K562 (cell line): Measurements from ENCODE around the gene C1QBP. TPM values are rescaled to one million over a fixed set of nuclear protein-coding genes. Genes with fewer than 3 reads are reported as not detected.
A peak's percentile ranks its signal among the peaks of the same experiment; 100 is the strongest.

Experiments used
- ATF1 ChIP-seq, 2 experiments: fragments of 450-650 bp in 1 of 2; IDR thresholded peaks; 2 replicates each; pipeline ENCODE4 v1.6.1; 2016; ENCODE audit warnings: missing compliant biosample characterization in 1 of 2, missing genetic modification characterization in 1 of 2
- ATF7 ChIP-seq: fragments of 450-650 bp; IDR thresholded peaks from 2 replicates; pipeline ENCODE4 v1.7.1; 2014; ENCODE audit warnings: mild to moderate bottlenecking, moderate library complexity
- CREM ChIP-seq: IDR thresholded peaks from 2 replicates; pipeline ENCODE4 v1.6.1; 2014; ENCODE audit warnings: antibody characterized with exemption, low read depth
- EP400 ChIP-seq: fragments of 450-650 bp; IDR thresholded peaks from 2 replicates; pipeline ENCODE4 v1.6.1; 2017; ENCODE audit warnings: antibody characterized with exemption, mild to moderate bottlenecking, moderate library complexity
- FOXP1 ChIP-seq: sonication (generic); formaldehyde crosslinking; IDR thresholded peaks from 2 replicates; pipeline ENCODE4 v1.8.0; 2022; ENCODE audit warnings: mild to moderate bottlenecking, missing genetic modification reagents
- GTF2F1 ChIP-seq: IDR thresholded peaks from 2 replicates; pipeline ENCODE4 v1.6.1; 2011; ENCODE audit warnings: low read depth, low read length, improper control_type of control experiment
- HMGN3 ChIP-seq: IDR thresholded peaks from 2 replicates; pipeline ENCODE4 v1.6.1; 2011; ENCODE audit warnings: borderline replicate concordance, low read depth, mild to moderate bottlenecking, mixed read lengths, low read length; ENCODE audit not compliant: insufficient read length; ENCODE audit errors: extremely low read depth
- LCOR ChIP-seq: sonication (generic); formaldehyde crosslinking; IDR thresholded peaks from 2 replicates; pipeline ENCODE4 v1.8.0; 2022; ENCODE audit warnings: mild to moderate bottlenecking, missing genetic modification reagents
- MXI1 ChIP-seq: IDR thresholded peaks from 2 replicates; pipeline ENCODE4 v1.6.1; 2011; ENCODE audit warnings: low read depth, mild to moderate bottlenecking, improper control_type of control experiment, low read length
- NCOA6 ChIP-seq: fragments of 450-650 bp; IDR thresholded peaks from 2 replicates; pipeline ENCODE4 v1.6.1; 2017; ENCODE audit warnings: mild to moderate bottlenecking
- PHF20 ChIP-seq: fragments of 450-650 bp; IDR thresholded peaks from 2 replicates; pipeline ENCODE4 v1.6.1; 2018; ENCODE audit not compliant: partially characterized antibody
- POLR2B ChIP-seq: fragments of 450-650 bp; IDR thresholded peaks from 2 replicates; pipeline ENCODE4 v1.6.1; 2018; ENCODE audit warnings: low read depth; ENCODE audit not compliant: partially characterized antibody
- SIX5 ChIP-seq, 2 experiments: IDR thresholded peaks; 2 replicates each; pipeline ENCODE4 v1.6.1; 2011; ENCODE audit warnings: low read length in 2 of 2, borderline replicate concordance in 1 of 2, low read depth in 1 of 2, mild to moderate bottlenecking in 1 of 2, moderate library complexity in 1 of 2; ENCODE audit not compliant: insufficient read depth in 1 of 2
- SP1 ChIP-seq: sonication (generic); formaldehyde crosslinking; IDR thresholded peaks from 2 replicates; pipeline ENCODE4 v1.8.1; 2022; ENCODE audit warnings: mild to moderate bottlenecking, missing genetic modification reagents
- TAF1 ChIP-seq: IDR thresholded peaks from 2 replicates; pipeline ENCODE4 v1.6.1; 2011; ENCODE audit warnings: mild to moderate bottlenecking, low read length, moderate library complexity; ENCODE audit not compliant: insufficient read depth, control insufficient read depth, severe bottlenecking; ENCODE audit errors: extremely low read depth
- TAF9B ChIP-seq: fragments of 450-650 bp; IDR thresholded peaks from 2 replicates; pipeline ENCODE4 v1.6.1; 2018; ENCODE audit warnings: mild to moderate bottlenecking; ENCODE audit not compliant: partially characterized antibody
- TBP ChIP-seq: optimal IDR thresholded peaks from 2 replicates; pipeline ENCODE3; 2011; ENCODE audit warnings: low read depth, low read length, improper control_type of control experiment
- polyA plus RNA-seq, 8 experiments: library from polyadenylated mRNA; depleted of rRNA in 4 of 8; stranded (reverse) in 5 of 8; unstranded in 3 of 8; fragments of >200 nt; fragmentation: Nextera tagmentation in 2 of 8; fragmentation: Illumina TruSeq in 1 of 8; extraction: Ambion mirVana in 2 of 8; extraction: Trizol in 1 of 8; gene quantifications; 2 replicates each; pipeline versions ENCODE4 v1.2.1 to v1.2.3, GENCODE V29; 2011 to 2014; ENCODE audit warnings: inconsistent platforms in 1 of 8, missing spikeins in 1 of 8
- total RNA-seq, 7 experiments: library from RNA; depleted of rRNA in 6 of 7; stranded (reverse); fragments of >200 nt in 6 of 7; fragmentation: Illumina TruSeq in 2 of 7; extraction: Trizol in 2 of 7; gene quantifications; 2 replicates each; pipeline versions ENCODE4 v1.2.1 to v1.2.3, GENCODE V29; 2011 to 2021; ENCODE audit warnings: low replicate concordance in 1 of 7
- TF ChIP-seq, protein P1 (sequence below), 2 experiments: fragments of 450-650 bp; IDR thresholded peaks; 2 replicates each; pipeline ENCODE4 v1.6.1; 2018; ENCODE audit warnings: mild to moderate bottlenecking in 2 of 2, low read depth in 1 of 2; ENCODE audit not compliant: partially characterized antibody in 2 of 2
- TF ChIP-seq, protein P2 (sequence below): sonication (generic); formaldehyde crosslinking; IDR thresholded peaks from 2 replicates; pipeline ENCODE4 v1.8.1; 2023; ENCODE audit warnings: missing genetic modification reagents, mild to moderate bottlenecking, borderline replicate concordance

The C1QBP gene
- total and polyA plus RNA-seq, 9 of the 15 experiments (the other 6 are each of a cell fraction or from before 2014, with no cell fraction given): 90.7 to 665 (median 414) TPM

DNA sequence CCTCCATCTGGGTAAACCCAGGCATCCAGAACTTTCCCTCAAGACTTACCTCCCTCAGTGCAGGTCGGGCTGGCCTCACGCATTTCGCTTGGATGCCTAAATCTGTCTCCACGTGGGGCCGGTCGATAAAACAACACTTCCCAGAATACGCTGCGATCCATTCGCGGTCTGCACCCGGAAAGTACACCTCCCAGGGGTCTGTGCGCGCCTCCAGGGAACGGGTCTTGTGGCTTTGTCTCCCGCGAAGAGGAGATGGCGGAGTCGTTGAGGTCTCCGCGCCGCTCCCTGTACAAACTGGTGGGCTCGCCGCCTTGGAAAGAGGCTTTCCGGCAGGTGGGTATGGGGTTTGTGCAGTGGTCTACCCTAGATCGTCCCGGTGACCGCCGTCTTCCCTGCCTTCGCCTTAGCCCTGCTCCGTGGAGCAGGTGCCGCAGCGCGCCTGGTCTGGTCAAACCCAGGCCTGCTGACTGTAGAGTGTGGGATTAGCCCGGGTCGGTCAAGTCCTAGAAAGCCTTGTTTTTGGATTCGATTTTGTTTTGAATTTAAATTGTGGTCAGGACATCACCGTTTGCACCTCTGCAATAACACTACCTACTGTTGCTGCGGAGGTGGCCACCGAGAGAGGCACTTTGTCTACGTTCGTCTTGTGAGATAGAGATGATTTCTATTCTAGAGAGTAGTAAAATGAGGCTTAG lies 18.8 kb downstream of the C1QBP start, which contains the start of gene RPAIN (continued):
- TF ChIP-seq, protein P1, sequence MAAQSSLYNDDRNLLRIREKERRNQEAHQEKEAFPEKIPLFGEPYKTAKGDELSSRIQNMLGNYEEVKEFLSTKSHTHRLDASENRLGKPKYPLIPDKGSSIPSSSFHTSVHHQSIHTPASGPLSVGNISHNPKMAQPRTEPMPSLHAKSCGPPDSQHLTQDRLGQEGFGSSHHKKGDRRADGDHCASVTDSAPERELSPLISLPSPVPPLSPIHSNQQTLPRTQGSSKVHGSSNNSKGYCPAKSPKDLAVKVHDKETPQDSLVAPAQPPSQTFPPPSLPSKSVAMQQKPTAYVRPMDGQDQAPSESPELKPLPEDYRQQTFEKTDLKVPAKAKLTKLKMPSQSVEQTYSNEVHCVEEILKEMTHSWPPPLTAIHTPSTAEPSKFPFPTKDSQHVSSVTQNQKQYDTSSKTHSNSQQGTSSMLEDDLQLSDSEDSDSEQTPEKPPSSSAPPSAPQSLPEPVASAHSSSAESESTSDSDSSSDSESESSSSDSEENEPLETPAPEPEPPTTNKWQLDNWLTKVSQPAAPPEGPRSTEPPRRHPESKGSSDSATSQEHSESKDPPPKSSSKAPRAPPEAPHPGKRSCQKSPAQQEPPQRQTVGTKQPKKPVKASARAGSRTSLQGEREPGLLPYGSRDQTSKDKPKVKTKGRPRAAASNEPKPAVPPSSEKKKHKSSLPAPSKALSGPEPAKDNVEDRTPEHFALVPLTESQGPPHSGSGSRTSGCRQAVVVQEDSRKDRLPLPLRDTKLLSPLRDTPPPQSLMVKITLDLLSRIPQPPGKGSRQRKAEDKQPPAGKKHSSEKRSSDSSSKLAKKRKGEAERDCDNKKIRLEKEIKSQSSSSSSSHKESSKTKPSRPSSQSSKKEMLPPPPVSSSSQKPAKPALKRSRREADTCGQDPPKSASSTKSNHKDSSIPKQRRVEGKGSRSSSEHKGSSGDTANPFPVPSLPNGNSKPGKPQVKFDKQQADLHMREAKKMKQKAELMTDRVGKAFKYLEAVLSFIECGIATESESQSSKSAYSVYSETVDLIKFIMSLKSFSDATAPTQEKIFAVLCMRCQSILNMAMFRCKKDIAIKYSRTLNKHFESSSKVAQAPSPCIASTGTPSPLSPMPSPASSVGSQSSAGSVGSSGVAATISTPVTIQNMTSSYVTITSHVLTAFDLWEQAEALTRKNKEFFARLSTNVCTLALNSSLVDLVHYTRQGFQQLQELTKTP (IDR thresholded peaks at IDR 0.05; ENCODE audit: low read depth in 1 of 2, partially characterized antibody in 2 of 2): peak in 1 of 2 experiments; percentile 94
- TF ChIP-seq HMGN3: peak; percentile 30
- peak; percentile 14; the same call in 1 of the 2 replicates for TF ChIP-seq CREM
- TF ChIP-seq NCOA6: no peak
- peak; percentile 79 for TF ChIP-seq TAF1
- peak; percentile 21; the same call in 1 of the 2 replicates for TF ChIP-seq SP1
- 0 out of 2 replicates have a peak, but pooled peaks have one; percentile 42 for TF ChIP-seq LCOR (CRISPR knock-in tag)
- no peak for TF ChIP-seq GTF2F1
- peak; percentile 79 for TF ChIP-seq POLR2B
- peak; percentile 90 for TF ChIP-seq MXI1
- TF ChIP-seq FOXP1: peak; percentile 56; the same call in 1 of the 2 replicates
- peak; percentile 27; the same call in 1 of the 2 replicates for TF ChIP-seq ATF7
- TF ChIP-seq TAF9B: peak; percentile 68
- no peak for TF ChIP-seq ATF1 (CRISPR knock-in tag; IDR thresholded peaks at IDR 0.05)
- peak; percentile 70; the same call in 1 of the 2 replicates for TF ChIP-seq ATF1 (tag; IDR thresholded peaks at IDR 0.05)
- TF ChIP-seq, protein P2, sequence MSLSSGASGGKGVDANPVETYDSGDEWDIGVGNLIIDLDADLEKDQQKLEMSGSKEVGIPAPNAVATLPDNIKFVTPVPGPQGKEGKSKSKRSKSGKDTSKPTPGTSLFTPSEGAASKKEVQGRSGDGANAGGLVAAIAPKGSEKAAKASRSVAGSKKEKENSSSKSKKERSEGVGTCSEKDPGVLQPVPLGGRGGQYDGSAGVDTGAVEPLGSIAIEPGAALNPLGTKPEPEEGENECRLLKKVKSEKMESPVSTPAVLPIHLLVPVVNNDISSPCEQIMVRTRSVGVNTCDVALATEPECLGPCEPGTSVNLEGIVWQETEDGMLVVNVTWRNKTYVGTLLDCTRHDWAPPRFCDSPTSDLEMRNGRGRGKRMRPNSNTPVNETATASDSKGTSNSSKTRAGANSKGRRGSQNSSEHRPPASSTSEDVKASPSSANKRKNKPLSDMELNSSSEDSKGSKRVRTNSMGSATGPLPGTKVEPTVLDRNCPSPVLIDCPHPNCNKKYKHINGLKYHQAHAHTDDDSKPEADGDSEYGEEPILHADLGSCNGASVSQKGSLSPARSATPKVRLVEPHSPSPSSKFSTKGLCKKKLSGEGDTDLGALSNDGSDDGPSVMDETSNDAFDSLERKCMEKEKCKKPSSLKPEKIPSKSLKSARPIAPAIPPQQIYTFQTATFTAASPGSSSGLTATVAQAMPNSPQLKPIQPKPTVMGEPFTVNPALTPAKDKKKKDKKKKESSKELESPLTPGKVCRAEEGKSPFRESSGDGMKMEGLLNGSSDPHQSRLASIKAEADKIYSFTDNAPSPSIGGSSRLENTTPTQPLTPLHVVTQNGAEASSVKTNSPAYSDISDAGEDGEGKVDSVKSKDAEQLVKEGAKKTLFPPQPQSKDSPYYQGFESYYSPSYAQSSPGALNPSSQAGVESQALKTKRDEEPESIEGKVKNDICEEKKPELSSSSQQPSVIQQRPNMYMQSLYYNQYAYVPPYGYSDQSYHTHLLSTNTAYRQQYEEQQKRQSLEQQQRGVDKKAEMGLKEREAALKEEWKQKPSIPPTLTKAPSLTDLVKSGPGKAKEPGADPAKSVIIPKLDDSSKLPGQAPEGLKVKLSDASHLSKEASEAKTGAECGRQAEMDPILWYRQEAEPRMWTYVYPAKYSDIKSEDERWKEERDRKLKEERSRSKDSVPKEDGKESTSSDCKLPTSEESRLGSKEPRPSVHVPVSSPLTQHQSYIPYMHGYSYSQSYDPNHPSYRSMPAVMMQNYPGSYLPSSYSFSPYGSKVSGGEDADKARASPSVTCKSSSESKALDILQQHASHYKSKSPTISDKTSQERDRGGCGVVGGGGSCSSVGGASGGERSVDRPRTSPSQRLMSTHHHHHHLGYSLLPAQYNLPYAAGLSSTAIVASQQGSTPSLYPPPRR (CRISPR knock-in tag): 0 out of 2 replicates have a peak, but pooled peaks have one; percentile 40
- peak; percentile 48 to 58; a peak in 3 of 4 replicates for TF ChIP-seq SIX5 (IDR thresholded peaks at IDR 0.05; ENCODE audit: borderline replicate concordance in 1 of 2, insufficient read depth in 1 of 2, low read depth in 1 of 2, low read length in 2 of 2)
- TF ChIP-seq PHF20: peak; percentile 60
- peak; percentile 93 for TF ChIP-seq EP400
- peak; percentile 73 for TF ChIP-seq TBP
